Loucy (cell line): ENCODE results near the gene NARS2.

Experiments used
- H2AFZ ChIP-seq: fragments of 200-600 bp; sonication (generic); 2 replicates; pipeline ENCODE4 v1.6.0; 2016; ENCODE audit warnings: antibody characterized with exemption, mild to moderate bottlenecking, low read length, moderate library complexity
- H3F3A ChIP-seq: fragments of 200-600 bp; 2 replicates; pipeline ENCODE4 v1.6.0; 2016; ENCODE audit warnings: antibody characterized with exemption, low read depth, mild to moderate bottlenecking
- H3K27me3 ChIP-seq: fragments of 200-600 bp; sonication (generic); 2 replicates; pipeline ENCODE4 v1.6.1; 2014; ENCODE audit warnings: low read length, mild to moderate bottlenecking; ENCODE audit not compliant: insufficient read depth, poor library complexity, severe bottlenecking
- H3K36me3 ChIP-seq: fragments of 200-600 bp; sonication (generic); 2 replicates; pipeline ENCODE4 v1.6.1; 2016; ENCODE audit warnings: low read length; ENCODE audit not compliant: insufficient read depth
- H3K4me1 ChIP-seq: fragments of 200-600 bp; sonication (generic); 2 replicates; pipeline ENCODE4 v1.5.1; 2014; ENCODE audit warnings: low read length, mild to moderate bottlenecking; ENCODE audit not compliant: insufficient read depth, poor library complexity, severe bottlenecking
- H3K4me2 ChIP-seq: fragments of 200-600 bp; sonication (generic); 2 replicates; pipeline ENCODE4 v1.6.0; 2014; ENCODE audit warnings: antibody characterized with exemption, low read length, low read depth, mild to moderate bottlenecking; ENCODE audit not compliant: poor library complexity, severe bottlenecking
- H3K4me3 ChIP-seq: fragments of 200-600 bp; sonication (generic); 2 replicates; pipeline ENCODE4 v1.5.1; 2014; ENCODE audit warnings: low read length, mild to moderate bottlenecking, mixed read lengths; ENCODE audit not compliant: poor library complexity, severe bottlenecking
- H3K79me2 ChIP-seq: fragments of 200-600 bp; sonication (generic); 2 replicates; pipeline ENCODE4 v1.6.1; 2014; ENCODE audit warnings: low read length; ENCODE audit not compliant: insufficient read depth
- H3K9ac ChIP-seq: fragments of 200-600 bp; sonication (generic); 2 replicates; pipeline ENCODE4 v1.6.0; 2014; ENCODE audit warnings: mild to moderate bottlenecking, low read depth, low read length, moderate library complexity; ENCODE audit not compliant: poor library complexity, severe bottlenecking
- H3K9me2 ChIP-seq: fragments of 200-600 bp; sonication (generic); replicated peaks from 2 replicates; pipeline ENCODE4 v1.6.1; 2016; ENCODE audit warnings: low read depth, low read length, mixed read lengths
- H3K9me3 ChIP-seq: fragments of 200-600 bp; sonication (generic); 2 replicates; pipeline ENCODE4 v1.6.1; 2014; ENCODE audit warnings: mild to moderate bottlenecking, antibody characterized with exemption, low read length, low read depth; ENCODE audit not compliant: insufficient read depth
- H4K20me1 ChIP-seq: fragments of 200-600 bp; sonication (generic); 2 replicates; pipeline ENCODE4 v1.6.0; 2014; ENCODE audit warnings: antibody characterized with exemption, low read length, mild to moderate bottlenecking; ENCODE audit not compliant: insufficient read depth, poor library complexity, severe bottlenecking
- EZH2phosphoT487 ChIP-seq: fragments of 200-600 bp; IDR thresholded peaks from 2 replicates; pipeline ENCODE4 v1.6.1; 2018; ENCODE audit warnings: antibody characterized with exemption, mild to moderate bottlenecking, moderate library complexity, borderline replicate concordance
- TF ChIP-seq, protein P1 (sequence below): fragments of 200-600 bp; sonication (generic); conservative IDR thresholded peaks from 2 replicates; pipeline ENCODE4 v1.5.1; 2014; ENCODE audit warnings: mild to moderate bottlenecking, antibody characterized with exemption, low read length

The NARS2 gene

DNA sequence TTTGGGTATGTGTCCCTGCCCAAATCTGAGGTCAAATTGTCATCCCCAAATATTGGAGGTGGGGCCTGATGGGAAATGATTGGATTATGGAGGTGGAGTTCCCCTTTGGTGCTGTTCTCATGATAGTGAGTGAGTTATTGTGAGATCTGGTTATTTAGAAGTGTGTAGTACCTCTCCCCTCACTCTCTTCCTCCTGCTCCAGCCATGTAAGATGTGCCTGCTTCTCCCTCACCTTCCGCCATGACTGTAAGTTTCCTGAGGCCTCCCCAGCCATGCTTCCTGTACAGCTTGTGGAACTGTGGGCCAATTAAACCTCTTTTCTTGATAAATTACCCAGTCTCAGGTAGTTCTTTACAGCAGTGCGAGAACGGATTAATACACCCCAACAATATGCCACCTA, 166.0 kb downstream of the NARS2 start:
- H2AFZ ChIP-seq: no peak overlapping the region

DNA sequence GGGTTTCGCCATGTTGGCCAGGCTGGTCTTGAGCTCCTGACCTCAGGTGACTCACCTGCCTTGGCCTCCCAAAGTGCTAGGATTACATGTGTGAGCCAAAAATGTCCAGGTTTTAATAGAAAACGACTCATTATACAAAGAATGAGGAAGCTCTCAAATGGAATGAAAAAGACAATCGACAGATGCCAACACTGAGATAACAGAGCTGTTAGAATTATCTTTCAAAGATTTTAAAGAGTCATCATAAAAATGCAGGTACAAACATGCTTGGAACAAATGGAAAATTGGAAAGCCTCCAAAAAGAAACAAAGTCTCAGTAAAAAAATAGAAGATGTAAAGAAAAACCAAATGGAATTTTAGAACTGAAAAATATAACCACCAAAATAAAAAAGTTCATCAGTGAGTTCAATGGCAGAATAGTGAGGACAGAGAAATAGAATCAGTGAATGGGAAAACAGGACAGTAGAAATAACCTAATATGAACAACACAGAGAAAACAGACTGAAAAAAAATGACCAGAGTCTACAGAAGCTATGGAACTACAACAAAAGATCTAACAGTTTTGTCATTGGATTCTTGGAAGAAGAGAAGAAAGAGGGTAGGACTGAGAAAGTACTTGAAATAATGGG, 168.0 kb downstream of the NARS2 start:
- no peaks in the 10 kb centered on the region for H3F3A ChIP-seq

More for the DNA sequence above, 166.0 kb downstream of the NARS2 start:
- Histone ChIP-seq H3K9ac (no peak overlapping the region), H3K4me2 (no peak overlapping the region), H3K36me3 (no peaks in the 10 kb centered on the region), H3K27me3 (no peaks in the 10 kb centered on the region), H3K9me2 (no peaks in the 10 kb centered on the region), H4K20me1 (no peaks in the 10 kb centered on the region), H3K4me1 (no peaks in the 10 kb centered on the region), H3K4me3 (no peak overlapping the region), H3F3A (no peaks in the 10 kb centered on the region), H3K79me2 (no peaks in the 10 kb centered on the region), H3K9me3 (peaks cover 3% of the 10 kb centered on the region; the same call in 1 of the 2 replicates)
- TF ChIP-seq, protein P1, sequence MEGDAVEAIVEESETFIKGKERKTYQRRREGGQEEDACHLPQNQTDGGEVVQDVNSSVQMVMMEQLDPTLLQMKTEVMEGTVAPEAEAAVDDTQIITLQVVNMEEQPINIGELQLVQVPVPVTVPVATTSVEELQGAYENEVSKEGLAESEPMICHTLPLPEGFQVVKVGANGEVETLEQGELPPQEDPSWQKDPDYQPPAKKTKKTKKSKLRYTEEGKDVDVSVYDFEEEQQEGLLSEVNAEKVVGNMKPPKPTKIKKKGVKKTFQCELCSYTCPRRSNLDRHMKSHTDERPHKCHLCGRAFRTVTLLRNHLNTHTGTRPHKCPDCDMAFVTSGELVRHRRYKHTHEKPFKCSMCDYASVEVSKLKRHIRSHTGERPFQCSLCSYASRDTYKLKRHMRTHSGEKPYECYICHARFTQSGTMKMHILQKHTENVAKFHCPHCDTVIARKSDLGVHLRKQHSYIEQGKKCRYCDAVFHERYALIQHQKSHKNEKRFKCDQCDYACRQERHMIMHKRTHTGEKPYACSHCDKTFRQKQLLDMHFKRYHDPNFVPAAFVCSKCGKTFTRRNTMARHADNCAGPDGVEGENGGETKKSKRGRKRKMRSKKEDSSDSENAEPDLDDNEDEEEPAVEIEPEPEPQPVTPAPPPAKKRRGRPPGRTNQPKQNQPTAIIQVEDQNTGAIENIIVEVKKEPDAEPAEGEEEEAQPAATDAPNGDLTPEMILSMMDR: no peak
- TF ChIP-seq EZH2phosphoT487: no peak

DNA sequence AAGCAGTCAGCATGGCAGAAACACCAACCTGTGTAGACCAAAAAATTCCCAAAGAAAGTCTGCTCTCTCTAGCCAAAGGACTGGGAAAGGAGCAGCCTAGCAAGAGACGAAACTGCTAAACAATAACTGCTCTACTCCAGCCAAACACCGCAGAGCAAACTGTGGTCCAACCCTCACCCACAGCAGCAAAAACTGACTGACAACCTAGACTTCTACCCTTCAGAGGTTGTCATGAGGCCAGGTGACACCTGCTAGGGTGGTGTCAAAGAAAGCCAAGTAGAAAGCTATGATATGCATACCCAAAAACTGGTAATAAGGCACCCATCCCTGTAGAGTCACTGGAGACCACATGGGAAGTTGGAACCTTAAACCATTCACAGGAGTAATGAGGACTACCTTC, 168.9 kb downstream of the NARS2 start:
- H3K9me2 ChIP-seq: no peaks in the 10 kb centered on the region
- H3K4me2 ChIP-seq: no peak overlapping the region
- no peaks in the 10 kb centered on the region for H4K20me1 ChIP-seq
- H3F3A ChIP-seq: no peaks in the 10 kb centered on the region
- no peak for TF ChIP-seq EZH2phosphoT487
- TF ChIP-seq, protein P1: no peak
- H3K4me1 ChIP-seq: no peaks in the 10 kb centered on the region
- H3K27me3 ChIP-seq: no peaks in the 10 kb centered on the region
- no peak overlapping the region for H3K4me3 ChIP-seq
- peaks cover 3% of the 10 kb centered on the region; the same call in 1 of the 2 replicates for H3K9me3 ChIP-seq
- H3K9ac ChIP-seq: no peak overlapping the region
- H3K36me3 ChIP-seq: no peaks in the 10 kb centered on the region
- no peaks in the 10 kb centered on the region for H3K79me2 ChIP-seq
- no peak overlapping the region for H2AFZ ChIP-seq

More for the DNA sequence above, 168.0 kb downstream of the NARS2 start:
- no peaks in the 10 kb centered on the region for H3K9me2 ChIP-seq
- H4K20me1 ChIP-seq: no peaks in the 10 kb centered on the region
- TF ChIP-seq, protein P1: no peak
- TF ChIP-seq EZH2phosphoT487: no peak
- H3K4me3 ChIP-seq: no peak overlapping the region
- no peak overlapping the region for H3K4me2 ChIP-seq
- H3K9me3 ChIP-seq: peaks cover 3% of the 10 kb centered on the region; the same call in 1 of the 2 replicates
- H3K4me1 ChIP-seq: no peaks in the 10 kb centered on the region
- H2AFZ ChIP-seq: no peak overlapping the region
- H3K79me2 ChIP-seq: no peaks in the 10 kb centered on the region
- no peak overlapping the region for H3K9ac ChIP-seq
- H3K27me3 ChIP-seq: no peaks in the 10 kb centered on the region
- no peaks in the 10 kb centered on the region for H3K36me3 ChIP-seq
